HEK293T (cell line): ENCODE results near the gene CYP2A6.
"Not testable (repeated sequence)": the region's sequence is repeated elsewhere in the genome, so short reads cannot be mapped to it uniquely, and the experiment has no call there.

Experiments used
- ELF4 ChIP-seq: fragments of 450-650 bp; IDR thresholded peaks from 2 replicates; pipeline ENCODE4 v1.6.1; 2017; ENCODE audit warnings: antibody characterized with exemption
- HDGF ChIP-seq: fragments of 450-650 bp; IDR thresholded peaks from 2 replicates; pipeline ENCODE4 v1.6.1; 2017; ENCODE audit warnings: antibody characterized with exemption, borderline replicate concordance
- SP1 ChIP-seq: fragments of 450-650 bp; IDR thresholded peaks from 2 replicates; pipeline ENCODE4 v1.6.1; 2017
- SUZ12 ChIP-seq: fragments of 450-650 bp; IDR thresholded peaks from 2 replicates; pipeline ENCODE4 v1.6.1; 2016; ENCODE audit warnings: mild to moderate bottlenecking
- TARDBP ChIP-seq: fragments of 450-650 bp; IDR thresholded peaks from 2 replicates; pipeline ENCODE4 v1.6.1; 2016
- ZNF384 ChIP-seq: fragments of 450-650 bp; IDR thresholded peaks from 2 replicates; pipeline ENCODE4 v1.6.1; 2016

DNA sequence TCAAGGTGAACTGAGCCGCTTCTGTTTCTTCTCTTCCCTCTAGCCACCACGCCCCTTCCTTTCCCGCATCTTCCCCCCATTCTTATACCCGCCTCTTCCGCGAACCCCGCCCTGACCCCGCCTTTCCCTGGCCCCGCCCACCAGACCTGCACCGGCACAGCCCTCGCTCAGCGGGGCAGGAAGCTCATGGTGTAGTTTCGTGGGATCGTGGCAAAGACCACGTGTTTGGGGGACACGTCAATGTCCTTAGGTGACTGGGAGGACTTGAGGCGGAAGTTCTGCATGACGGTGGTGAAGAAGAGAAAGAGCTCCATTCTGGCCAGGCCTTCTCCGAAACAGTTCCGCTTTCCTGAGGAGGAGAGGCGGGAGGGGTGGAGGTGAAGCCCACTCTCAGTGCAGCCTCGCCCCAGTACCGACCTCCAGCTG lies 25.3 kb upstream of the CYP2A6 start:
- TF ChIP-seq TARDBP, SUZ12, SP1, ZNF384, ELF4, HDGF: not testable (repeated sequence)
